ENCODE measurements around the gene SRA1.

DNA sequence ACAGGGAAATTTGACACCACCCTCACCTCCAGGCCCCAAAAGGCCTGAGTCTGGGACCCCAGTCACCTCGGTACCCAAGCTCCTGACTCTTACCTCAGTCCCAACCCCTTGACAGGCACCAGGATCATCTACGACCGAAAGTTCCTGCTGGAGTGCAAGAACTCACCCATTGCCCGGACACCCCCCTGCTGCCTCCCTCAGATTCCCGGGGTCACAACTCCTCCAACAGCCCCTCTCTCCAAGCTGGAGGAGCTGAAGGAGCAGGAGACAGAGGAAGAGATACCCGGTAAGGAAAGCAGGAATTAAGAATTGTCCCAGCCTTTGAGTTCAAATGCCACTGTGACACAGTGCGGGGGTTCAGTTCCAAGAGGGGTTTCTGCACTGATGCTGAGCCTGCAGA, 8.5 kb downstream of the SRA1 start:
- no peak for TF ChIP-seq POLR2A (IDR thresholded peaks at IDR 0.05)
- TF ChIP-seq, protein P1, sequence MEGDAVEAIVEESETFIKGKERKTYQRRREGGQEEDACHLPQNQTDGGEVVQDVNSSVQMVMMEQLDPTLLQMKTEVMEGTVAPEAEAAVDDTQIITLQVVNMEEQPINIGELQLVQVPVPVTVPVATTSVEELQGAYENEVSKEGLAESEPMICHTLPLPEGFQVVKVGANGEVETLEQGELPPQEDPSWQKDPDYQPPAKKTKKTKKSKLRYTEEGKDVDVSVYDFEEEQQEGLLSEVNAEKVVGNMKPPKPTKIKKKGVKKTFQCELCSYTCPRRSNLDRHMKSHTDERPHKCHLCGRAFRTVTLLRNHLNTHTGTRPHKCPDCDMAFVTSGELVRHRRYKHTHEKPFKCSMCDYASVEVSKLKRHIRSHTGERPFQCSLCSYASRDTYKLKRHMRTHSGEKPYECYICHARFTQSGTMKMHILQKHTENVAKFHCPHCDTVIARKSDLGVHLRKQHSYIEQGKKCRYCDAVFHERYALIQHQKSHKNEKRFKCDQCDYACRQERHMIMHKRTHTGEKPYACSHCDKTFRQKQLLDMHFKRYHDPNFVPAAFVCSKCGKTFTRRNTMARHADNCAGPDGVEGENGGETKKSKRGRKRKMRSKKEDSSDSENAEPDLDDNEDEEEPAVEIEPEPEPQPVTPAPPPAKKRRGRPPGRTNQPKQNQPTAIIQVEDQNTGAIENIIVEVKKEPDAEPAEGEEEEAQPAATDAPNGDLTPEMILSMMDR (IDR thresholded peaks at IDR 0.05): no peak

All from body of pancreas (tissue), 4 donors.